ENCODE results near the gene D2HGDH.
"Not testable (repeated sequence)": the region's sequence is repeated elsewhere in the genome, so short reads cannot be mapped to it uniquely, and the experiment has no call there.

D2HGDH gene

GRCh38 chr2:241751152-241751551, 16.7 kb downstream of the D2HGDH start:
- no peak for DNase-seq

GRCh38 chr2:241751776-241752175, 17.3 kb downstream of the D2HGDH start:
- no peak for DNase-seq

GRCh38 chr2:241752253-241752652, 17.8 kb downstream of the D2HGDH start:
- no peak for DNase-seq

- no peak for DNase-seq
These were observed 18.4 kb downstream of the D2HGDH start for GRCh38 chr2:241752689-241753276.

- no peak for DNase-seq
These were observed 19.1 kb downstream of the D2HGDH start for GRCh38 chr2:241753493-241753892.

GRCh38 chr2:241754042-241754441, 19.6 kb downstream of the D2HGDH start:
- no peak for DNase-seq

GRCh38 chr2:241755166-241755565, 20.7 kb downstream of the D2HGDH start:
- no peak for DNase-seq

- DNase-seq, result no peak
These were observed 21.3 kb downstream of the D2HGDH start for GRCh38 chr2:241755777-241756176.

GRCh38 chr2:241759067-241759807, 24.8 kb downstream of the D2HGDH start:
- DNase-seq, result no peak

GRCh38 chr2:241759893-241760292, 25.5 kb downstream of the D2HGDH start:
- DNase-seq, result not testable (repeated sequence)

- DNase-seq, result no peak
These were observed 25.9 kb downstream of the D2HGDH start for GRCh38 chr2:241760301-241760771.

GRCh38 chr2:241762321-241762932, 28.0 kb downstream of the D2HGDH start:
- DNase-seq, result no peak

- DNase-seq, result no peak
These were observed 28.5 kb downstream of the D2HGDH start for GRCh38 chr2:241762933-241763369.

- DNase-seq, result no peak
These were observed 29.3 kb downstream of the D2HGDH start for GRCh38 chr2:241763551-241764274.

- DNase-seq, result no peak
These were observed 30.1 kb downstream of the D2HGDH start for GRCh38 chr2:241764275-241765241.

- DNase-seq, result no peak
These were observed 33.2 kb downstream of the D2HGDH start for GRCh38 chr2:241767464-241768250.

- no peak for DNase-seq
These were observed 33.9 kb downstream of the D2HGDH start for GRCh38 chr2:241768251-241768711.

GRCh38 chr2:241768850-241769249, 34.4 kb downstream of the D2HGDH start:
- DNase-seq, result no peak

- DNase-seq, result no peak
These were observed 35.4 kb downstream of the D2HGDH start for GRCh38 chr2:241769819-241770184.

- DNase-seq, result no peak
These were observed 35.9 kb downstream of the D2HGDH start for GRCh38 chr2:241770185-241770935.

- no peak for DNase-seq
These were observed 36.5 kb downstream of the D2HGDH start for GRCh38 chr2:241770936-241771285.
